Left cardiac atrium (tissue), 4 donors: ENCODE measurements around the gene TAF1B. TPM values are rescaled to one million over a fixed set of nuclear protein-coding genes. Genes with fewer than 3 reads are reported as not detected.
"Not testable (repeated sequence)": the region's sequence is repeated elsewhere in the genome, so short reads cannot be mapped to it uniquely, and the experiment has no call there.

Experiments
- ATAC-seq, 2 donors: fragments of 200-7000 bp; cut with Tn5 transposase; one replicate each; pipeline ENCODE4 v1.9.1; 2020; ENCODE audit warnings: mild to moderate bottlenecking in 2 of 2, moderate library complexity in 2 of 2
- DNase-seq: peaks from one replicate; pipeline ENCODE4 v3.0.0-alpha.2; 2020
- intact Hi-C, 2 donors: fragments of 100-400 bp; cut with DNase I; formaldehyde crosslinking; loops; one replicate each; pipeline versions ENCODE4 v1.14.1 to v1.15.1; 2022 to 2023
- total RNA-seq, 2 donors: library from RNA; stranded (reverse); fragmentation: NEBNext Ultra II Directional; extraction: Animal tissue kit (Norgen Biotek cat#: 25700); gene quantifications; one replicate each; pipeline ENCODE4 v1.2.1, GENCODE V29; 2021
- donor health status: DM: no; HTN: yes; CAD: no.
- donor health status: DM: no; HTN: yes; CAD: no; lungs with severe emphysema.
- donor health status: DM: yes; HTN: yes; CAD: no.
- donor health status: Dilated cardiomyopathy.

TAF1B gene
- total RNA-seq, 2 donors from 2014 or later: 8.1 to 11.0 TPM

GRCh38 chr2:9857814-9858729 lies 14.8 kb downstream of the TAF1B start:
- intact Hi-C loops: loop anchor here in 1 of 2 donors (10.0 kb wide), 1 partner anchor 107 kb away; no protein-coding TSS in a partner anchor
- ATAC-seq (no peak), DNase-seq (no peak)

DNA sequence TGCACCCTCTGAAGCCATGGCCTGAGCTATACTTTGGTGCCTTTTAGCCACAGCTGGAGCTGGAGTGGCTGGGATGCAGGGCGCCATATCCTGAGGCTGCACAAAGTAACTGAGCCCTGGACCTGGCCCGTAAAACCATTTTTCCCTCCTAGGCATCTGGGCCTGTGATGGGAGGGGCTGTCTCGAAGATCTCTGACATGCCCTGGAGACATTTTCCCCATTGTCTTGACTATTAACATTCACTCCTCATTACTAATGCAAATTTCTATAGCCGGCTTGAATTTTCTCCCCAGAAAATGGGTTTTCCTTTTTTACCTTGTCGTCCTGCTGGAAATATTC lies 15.4 kb downstream of the TAF1B start:
- ATAC-seq: no peak
- DNase-seq: no peak

DNA sequence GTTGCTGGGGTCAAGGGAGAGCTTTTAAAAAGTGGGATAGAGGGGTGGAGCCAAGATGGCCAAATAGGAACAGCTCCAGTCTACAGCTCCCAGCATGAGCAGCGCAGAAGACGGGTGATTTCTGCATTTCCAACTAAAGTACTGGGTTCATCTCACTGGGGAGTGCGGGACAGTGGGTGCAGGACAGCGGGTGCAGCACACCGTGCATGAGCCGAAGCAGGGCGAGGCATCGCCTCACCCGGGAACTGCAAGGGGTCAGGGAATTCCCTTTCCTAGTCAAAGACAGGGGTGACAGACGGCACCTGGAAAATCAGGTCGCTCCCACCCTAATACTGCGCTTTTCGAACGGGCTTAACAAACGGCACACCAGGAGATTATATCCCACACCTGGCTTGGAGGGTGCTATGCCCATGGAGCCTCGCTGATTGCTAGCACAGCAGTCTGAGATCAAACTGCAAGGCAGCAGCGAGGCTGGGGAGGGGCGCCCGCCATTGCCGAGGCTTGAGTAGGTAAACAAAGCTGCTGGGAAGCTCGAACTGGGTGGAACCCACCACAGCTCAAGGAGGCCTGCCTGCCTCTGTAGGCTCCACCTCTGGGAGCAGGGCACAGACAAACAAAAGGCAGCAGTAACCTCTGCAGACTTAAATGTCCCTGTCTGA lies 17.8 kb downstream of the TAF1B start:
- intact Hi-C loops, ATAC-seq, DNase-seq: not testable (repeated sequence)

More for the DNA sequence above, 15.4 kb downstream of the TAF1B start:
- intact Hi-C loops: loop anchor here in 1 of 2 donors (10.0 kb wide), 1 partner anchor 106 kb away; no protein-coding TSS in a partner anchor

DNA sequence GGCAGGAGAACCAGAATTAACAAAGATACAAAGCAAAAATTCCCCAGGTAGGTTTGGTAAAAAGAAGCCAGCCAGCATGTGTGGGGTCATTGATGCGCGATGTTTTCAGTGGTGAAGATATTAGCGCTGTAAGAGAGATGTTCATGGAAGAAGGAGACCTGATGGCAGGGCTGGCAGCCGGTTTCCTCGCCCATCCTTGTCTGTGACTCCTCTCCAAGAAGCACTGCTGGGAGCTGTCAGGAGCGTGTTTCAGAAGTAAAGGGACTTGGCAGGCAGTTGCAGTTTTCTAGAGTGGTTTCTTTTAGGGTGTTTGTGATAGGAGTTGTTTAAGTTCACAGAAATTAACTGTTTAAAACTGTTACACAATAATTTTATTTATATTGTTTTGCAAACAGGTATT lies 24.6 kb downstream of the TAF1B start:
- ATAC-seq (no peak), DNase-seq (no peak)
- intact Hi-C loops: no loop called here

GRCh38 chr2:9873337-9873736 lies 30.1 kb downstream of the TAF1B start:
- intact Hi-C loops: no loop called here

DNA sequence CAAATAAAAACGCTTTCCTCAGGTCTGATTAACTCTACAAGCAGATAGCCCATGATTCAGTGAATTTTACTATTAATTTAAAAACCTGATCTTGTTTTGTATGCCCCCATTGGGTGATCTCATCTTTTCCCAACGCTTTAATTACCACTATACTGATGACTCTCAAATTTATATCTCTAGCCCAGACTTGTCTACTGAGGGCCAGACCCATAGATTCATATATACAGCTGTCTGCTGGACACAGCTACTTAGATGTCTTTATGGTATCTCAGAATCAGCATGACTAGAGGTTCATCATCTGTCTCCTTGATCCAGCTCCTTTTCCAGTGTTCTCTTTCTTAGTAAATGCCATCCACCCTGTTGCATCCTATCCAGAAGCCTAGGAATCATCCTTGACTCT lies 33.8 kb downstream of the TAF1B start:
- no peak for ATAC-seq
- intact Hi-C loops: no loop called here
- DNase-seq: no peak

More at GRCh38 chr2:9873337-9873736, 30.1 kb downstream of the TAF1B start:
- ATAC-seq (no peak), DNase-seq (no peak)

- intact Hi-C loops: no loop called here
- ATAC-seq (no peak), DNase-seq (no peak)
Measured at GRCh38 chr2:9877726-9878125, 34.5 kb downstream of the TAF1B start.

DNA sequence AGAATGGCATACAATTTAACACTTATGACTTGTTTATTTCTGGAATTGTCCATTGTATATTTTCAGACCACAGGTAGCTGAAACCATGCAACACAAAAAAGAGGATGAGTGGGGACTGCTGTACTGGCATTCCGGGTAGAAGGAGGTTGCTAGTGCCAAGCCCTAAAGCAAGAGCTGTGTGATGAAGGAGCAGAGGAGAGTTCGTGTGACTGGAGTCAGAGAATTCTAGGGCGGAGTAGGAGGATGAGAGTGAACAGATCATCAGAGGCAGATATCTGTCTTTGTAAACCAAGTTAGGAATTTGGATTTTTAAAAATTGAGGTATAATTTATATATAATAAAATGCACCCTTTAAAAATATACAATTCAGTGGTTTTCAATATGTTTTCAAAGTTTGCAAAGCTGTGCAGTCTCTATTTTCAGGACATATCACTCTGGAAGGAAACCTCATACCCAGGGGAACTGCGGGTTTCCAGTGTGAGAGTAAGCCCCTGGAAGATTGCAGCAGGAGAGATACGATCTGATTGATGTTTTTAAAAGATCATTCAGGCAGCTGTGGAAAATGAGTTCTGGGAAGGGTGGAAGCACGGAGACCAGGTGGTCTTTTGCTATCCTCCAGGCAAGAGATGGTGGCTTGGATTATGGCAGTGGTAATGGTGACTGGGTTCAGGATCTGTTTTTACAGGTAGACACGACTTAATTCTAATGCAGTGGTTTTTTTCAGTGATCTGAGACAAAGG lies 36.4 kb downstream of the TAF1B start:
- intact Hi-C loops: no loop called here
- ATAC-seq: no peak
- DNase-seq: no peak

GRCh38 chr2:9883897-9884296 lies 40.6 kb downstream of the TAF1B start:
- ATAC-seq: no peak
- intact Hi-C loops: no loop called here
- no peak for DNase-seq

GRCh38 chr2:9884436-9884835 lies 41.2 kb downstream of the TAF1B start:
- DNase-seq: no peak
- no peak for ATAC-seq
- intact Hi-C loops: no loop called here

- intact Hi-C loops: no loop called here
- ATAC-seq: no peak
- no peak for DNase-seq
Measured at GRCh38 chr2:9885036-9885684, 41.9 kb downstream of the TAF1B start.

- ATAC-seq: no peak
- no peak for DNase-seq
- intact Hi-C loops: no loop called here
Measured at GRCh38 chr2:9887513-9887912, 44.2 kb downstream of the TAF1B start.

GRCh38 chr2:9889812-9890261 lies 46.6 kb downstream of the TAF1B start:
- intact Hi-C loops: no loop called here
- ATAC-seq: no peak
- DNase-seq: no peak

- no peak for ATAC-seq
- DNase-seq: no peak
- intact Hi-C loops: no loop called here
Measured at GRCh38 chr2:9892236-9892635, 49.0 kb downstream of the TAF1B start.

DNA sequence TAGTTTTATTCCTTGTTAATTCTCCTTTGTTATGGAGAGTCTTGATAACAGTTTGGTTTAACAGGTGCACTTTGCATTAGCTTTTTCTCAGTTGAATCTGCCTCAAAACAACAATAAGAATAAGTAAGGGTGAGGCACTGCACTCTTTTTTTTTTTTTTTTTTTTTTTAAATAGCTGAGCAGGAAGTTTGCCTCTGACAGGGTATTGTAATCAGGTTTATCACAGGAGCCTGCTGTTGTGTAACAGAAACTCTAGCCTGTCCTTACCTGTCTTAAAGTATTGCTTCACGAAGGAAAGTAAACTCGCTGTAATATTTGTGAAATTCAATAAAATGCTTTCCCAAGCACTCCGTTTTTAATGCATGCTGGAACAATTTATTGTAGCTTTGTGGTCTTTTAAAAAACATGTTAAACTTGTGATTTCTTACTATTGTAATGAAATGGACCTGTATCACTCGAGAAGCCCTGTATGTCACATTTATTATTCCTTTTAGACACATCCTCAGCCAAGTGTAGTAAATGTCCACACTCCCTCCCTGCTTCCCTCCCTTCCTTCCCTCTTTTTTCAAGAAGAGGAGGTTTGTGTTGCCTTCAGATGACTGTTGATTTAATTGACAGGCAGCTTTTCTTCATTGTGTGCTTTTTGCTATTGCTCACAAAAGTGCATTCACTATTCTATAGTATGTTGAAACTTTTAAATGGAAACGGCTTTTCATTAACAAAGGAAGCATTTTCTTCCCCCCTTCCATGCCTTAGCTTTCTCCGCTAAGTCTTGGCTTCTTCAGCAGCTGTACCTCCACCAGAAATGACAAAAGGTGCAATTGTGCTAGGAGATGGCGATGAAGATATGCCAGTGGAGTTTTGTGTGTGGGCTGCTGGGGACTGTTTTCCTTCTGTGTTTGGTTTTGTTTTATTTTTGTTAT lies 52.7 kb downstream of the TAF1B start:
- DNase-seq (no peak), ATAC-seq (no peak)
- intact Hi-C loops: no loop called here

GRCh38 chr2:9897331-9897737 lies 54.1 kb downstream of the TAF1B start:
- DNase-seq: peak; percentile 81
- peak; percentile 67 to 95 for ATAC-seq
- intact Hi-C loops: no loop called here

GRCh38 chr2:9897846-9898245 lies 54.6 kb downstream of the TAF1B start:
- intact Hi-C loops: no loop called here
- DNase-seq (no peak), ATAC-seq (peak in 1 of 2 donors; percentile 58)

DNA sequence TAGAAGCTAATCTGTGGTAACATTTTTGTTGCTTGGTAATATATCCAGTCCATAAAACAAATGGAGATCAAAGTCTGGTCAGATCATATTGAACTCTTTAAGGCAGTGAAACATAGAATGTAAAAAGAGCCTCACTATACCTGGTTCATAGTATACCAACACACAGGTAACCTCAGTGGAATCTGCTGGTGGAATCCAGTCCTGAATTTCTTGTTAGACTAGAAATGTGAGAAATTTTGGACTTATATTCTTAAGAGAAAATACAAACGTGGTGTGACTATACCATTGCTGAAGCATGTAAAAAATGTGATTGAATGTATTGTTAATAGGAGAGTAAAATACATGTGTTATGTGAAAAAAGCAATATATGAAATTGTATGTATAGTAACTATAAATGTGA lies 62.1 kb downstream of the TAF1B start:
- ATAC-seq (no peak), DNase-seq (no peak)
- intact Hi-C loops: no loop called here
